Adrenal gland (tissue), 5 donors: Measurements from ENCODE around the gene DCTD.

Experiments used
- POLR2A ChIP-seq, 2 donors: fragments of 450-650 bp; IDR thresholded peaks; one replicate each; pipeline ENCODE4 v1.6.1; 2017; ENCODE audit warnings: antibody characterized with exemption in 2 of 2, mild to moderate bottlenecking in 2 of 2, moderate library complexity in 1 of 2
- TF ChIP-seq, protein P1 (sequence below), 6 experiments: fragments of 450-650 bp in 4 of 6; fragments of 200-600 bp in 2 of 6; sonication (generic) in 1 of 6; IDR thresholded peaks; 1 replicate in 5 of 6; 2 replicates in 1 of 6; pipeline versions ENCODE4 v1.5.1 to v1.8.0; 2016 to 2021; ENCODE audit warnings: antibody characterized with exemption in 6 of 6, mild to moderate bottlenecking in 2 of 6, moderate library complexity in 1 of 6
- donor health status: DM: no; HTN: no; CAD: no.

DNA sequence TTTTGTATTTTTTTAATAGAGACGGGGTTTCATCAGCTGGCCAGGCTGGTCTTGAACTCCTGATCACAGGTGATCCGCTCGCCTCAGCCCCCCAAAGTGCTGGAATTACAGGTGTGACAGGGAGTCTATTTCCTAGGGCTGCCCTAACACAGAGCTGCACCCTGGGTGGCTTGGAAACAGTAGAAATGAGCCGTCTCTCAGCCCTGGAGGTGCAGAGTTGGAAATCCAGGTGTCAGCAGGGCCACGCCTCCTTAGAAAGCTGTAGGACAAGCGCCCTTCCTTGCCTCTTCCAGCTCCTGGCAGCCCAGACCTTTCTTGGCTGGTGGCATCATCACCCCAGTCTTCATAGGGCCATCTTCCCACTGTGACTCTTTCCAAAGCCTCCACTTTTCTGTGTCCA, 71.6 kb downstream of the DCTD start:
- no peak for TF ChIP-seq POLR2A (IDR thresholded peaks at IDR 0.05)
- TF ChIP-seq, protein P1, sequence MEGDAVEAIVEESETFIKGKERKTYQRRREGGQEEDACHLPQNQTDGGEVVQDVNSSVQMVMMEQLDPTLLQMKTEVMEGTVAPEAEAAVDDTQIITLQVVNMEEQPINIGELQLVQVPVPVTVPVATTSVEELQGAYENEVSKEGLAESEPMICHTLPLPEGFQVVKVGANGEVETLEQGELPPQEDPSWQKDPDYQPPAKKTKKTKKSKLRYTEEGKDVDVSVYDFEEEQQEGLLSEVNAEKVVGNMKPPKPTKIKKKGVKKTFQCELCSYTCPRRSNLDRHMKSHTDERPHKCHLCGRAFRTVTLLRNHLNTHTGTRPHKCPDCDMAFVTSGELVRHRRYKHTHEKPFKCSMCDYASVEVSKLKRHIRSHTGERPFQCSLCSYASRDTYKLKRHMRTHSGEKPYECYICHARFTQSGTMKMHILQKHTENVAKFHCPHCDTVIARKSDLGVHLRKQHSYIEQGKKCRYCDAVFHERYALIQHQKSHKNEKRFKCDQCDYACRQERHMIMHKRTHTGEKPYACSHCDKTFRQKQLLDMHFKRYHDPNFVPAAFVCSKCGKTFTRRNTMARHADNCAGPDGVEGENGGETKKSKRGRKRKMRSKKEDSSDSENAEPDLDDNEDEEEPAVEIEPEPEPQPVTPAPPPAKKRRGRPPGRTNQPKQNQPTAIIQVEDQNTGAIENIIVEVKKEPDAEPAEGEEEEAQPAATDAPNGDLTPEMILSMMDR (IDR thresholded peaks at IDR 0.05) = no peak
